GM19099 (cell line): ENCODE results near the gene TPST1.

Experiments
- POLR2A ChIP-seq: IDR thresholded peaks from 3 replicates; pipeline ENCODE4 v1.6.1; 2011; ENCODE audit warnings: low read depth; ENCODE audit not compliant: insufficient read length; ENCODE audit errors: extremely low read depth

Gene TPST1

DNA sequence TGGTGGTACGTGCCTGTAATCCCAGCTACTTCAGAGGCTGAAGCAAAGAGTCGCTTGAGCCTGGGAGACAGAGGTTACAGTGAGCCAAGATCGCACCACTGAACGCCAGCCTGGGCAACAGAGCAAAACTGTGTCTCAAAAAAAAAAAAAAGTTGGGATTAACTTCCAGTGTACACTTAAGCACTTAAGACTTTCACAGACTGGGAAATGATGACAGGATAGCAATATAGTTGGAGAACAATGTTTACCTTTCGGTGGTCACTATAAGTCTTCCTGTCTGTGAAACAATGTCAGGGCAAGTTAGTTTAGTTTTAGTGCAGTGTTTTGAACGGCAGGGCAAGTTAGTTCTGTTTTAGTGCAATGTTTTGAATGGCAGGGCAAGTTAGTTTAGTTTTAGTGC is 130.2 kb downstream of the TPST1 start:
- no peak for TF ChIP-seq POLR2A

GRCh38 chr7:66336760-66337159 is 131.6 kb downstream of the TPST1 start:
- no peak for TF ChIP-seq POLR2A

- TF ChIP-seq POLR2A = no peak
Observed at GRCh38 chr7:66339141-66339540, 134.0 kb downstream of the TPST1 start.

DNA sequence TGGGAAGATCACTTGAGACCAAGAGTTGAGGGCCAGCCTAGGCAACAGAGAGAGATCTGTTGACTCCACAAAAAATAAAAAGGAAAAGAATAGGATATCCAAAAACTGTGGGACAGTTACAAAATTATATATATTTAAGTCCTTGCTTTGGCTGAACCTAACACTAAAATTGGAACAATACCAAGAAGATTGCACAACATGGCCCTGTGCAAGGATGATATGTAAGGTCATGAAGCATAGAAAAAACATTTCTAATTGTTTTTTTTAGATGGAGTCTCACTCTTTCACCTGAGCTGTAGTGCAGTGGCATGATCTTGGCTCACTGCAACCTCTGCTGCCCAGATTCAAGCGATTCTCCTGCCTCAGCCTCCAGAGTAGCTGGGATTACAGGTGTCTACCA is 139.0 kb downstream of the TPST1 start:
- TF ChIP-seq POLR2A = no peak

DNA sequence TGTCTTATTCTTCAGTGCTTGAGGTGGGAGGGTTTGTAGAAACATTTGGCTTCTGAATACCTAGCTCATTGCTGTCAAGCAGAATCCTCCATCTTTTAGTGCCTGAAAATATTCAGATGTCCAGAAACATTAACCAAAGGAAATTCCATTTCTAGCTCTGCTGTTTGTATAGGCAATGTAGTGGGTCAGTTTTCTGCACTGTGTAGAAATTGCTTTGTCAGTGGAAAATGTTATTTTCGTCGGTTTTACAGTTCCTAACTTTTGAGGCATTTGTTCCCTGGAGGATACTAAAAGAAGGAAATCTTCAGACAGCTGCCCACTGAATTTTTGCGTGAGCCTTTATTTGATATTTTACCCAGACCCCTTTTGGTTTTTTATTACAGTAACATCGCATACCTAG is 143.4 kb downstream of the TPST1 start:
- TF ChIP-seq POLR2A = no peak

GRCh38 chr7:66348959-66349358 is 143.8 kb downstream of the TPST1 start:
- TF ChIP-seq POLR2A = no peak

DNA sequence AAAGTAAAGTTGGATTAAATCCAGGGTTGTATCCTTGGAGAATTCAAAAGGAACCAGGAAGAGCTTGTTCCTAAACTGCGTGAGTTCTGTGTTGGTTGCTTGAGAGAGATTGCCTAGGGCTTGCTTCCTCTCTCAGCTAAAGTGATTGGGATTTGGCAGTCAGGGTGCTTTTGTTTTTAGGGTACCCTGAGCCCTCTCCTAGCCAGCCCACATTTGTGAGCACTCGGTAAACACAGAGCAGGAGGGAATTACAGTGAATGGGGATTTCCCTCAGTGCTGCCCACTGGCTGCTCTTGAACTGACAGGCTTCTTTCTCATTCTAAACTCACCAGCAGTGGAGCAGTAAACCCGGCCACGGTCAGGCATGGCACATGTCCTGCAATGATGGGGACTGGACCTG is 146.9 kb downstream of the TPST1 start:
- no peak for TF ChIP-seq POLR2A

- TF ChIP-seq POLR2A = no peak
Observed at GRCh38 chr7:66353547-66353946, 148.4 kb downstream of the TPST1 start.

DNA sequence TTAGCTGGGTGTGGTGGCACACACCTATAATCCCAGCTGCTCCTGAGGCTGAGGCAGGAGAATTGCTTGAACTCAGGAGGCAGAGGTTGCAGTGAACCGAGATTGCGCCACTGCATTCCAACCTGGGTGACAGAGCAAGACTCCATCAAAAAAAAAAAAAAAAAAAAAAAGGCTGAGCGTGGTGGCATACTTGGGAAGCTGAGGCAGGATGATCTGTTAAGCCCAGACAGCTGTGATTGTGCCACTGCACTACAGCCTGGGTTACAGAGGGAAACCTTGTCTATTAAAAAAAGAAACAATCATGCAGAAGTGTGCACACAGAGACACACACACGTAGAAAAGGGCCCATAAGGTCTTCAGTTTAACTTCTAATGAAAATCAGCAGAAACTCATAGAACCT is 150.6 kb downstream of the TPST1 start:
- no peak for TF ChIP-seq POLR2A

DNA sequence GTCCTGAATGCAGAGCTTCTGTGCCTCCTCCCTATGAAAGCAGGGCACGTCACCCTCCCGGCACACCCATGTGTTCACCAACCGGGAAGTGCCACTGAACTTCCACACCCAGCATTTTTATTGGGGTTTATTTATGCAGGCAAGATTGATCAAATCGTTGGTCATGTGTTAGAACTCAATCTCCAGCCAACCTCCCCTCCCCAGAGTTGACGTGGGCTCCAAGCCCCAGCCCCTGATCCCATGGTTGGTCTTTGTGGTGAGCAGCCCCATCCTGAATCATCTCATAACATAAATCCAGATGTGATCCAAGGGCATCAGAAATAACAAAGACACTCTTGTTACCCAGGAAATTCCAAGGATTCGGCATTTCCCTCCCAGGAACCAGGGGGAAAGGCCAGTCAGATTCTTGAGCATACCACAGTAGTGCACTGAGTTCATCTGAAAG is 151.2 kb downstream of the TPST1 start:
- TF ChIP-seq POLR2A = no peak

- TF ChIP-seq POLR2A = no peak
Observed at GRCh38 chr7:66357087-66357486, 152.0 kb downstream of the TPST1 start.

DNA sequence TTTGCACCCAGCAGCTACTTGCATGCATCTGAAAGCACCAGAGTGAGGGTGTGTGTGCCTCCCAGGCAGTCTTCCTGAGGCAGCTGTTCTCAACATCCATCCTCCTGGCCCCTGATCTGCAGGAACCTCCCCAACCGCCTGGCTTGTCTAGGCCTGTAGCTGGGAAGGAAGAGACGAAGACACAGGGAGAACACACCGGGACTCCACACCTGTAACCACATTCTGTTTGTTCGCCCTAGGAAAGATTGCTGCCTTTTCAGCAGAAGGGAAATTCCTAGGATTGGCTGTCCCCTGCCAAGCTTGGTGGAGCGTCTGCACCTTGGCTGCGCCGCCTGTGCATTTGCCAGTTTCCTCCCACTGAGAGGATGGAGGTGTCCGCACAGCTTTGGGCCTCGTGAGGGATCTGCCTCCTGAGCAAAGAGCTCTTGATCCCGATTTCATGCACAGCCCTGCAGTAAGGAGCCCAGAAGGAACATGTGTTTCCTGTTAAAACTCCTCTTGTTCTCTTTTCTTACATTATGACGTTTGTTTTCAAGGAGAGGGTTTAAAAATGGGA is 154.6 kb downstream of the TPST1 start:
- TF ChIP-seq POLR2A = no peak

GRCh38 chr7:66362136-66362535 is 157.0 kb downstream of the TPST1 start:
- TF ChIP-seq POLR2A = no peak

DNA sequence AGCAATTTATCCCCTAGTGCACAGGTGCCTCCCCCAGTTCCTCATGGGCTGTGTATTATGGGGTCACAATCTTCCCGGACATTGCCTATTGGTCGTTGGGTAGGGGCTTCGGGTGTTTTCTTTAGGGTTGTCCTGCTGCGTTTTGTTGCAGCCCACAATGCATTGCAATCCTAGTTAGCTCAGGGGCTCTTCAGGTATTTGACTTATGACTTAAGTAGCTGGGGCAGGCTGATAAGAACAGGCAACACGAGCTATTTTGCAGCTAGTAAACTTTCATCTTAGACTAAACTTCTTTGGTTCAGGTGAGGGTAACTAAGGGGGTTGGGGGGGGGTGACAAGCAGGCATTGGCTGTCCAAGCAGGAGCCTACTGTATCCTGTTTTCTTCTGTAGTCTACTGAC is 158.5 kb downstream of the TPST1 start:
- no peak for TF ChIP-seq POLR2A

DNA sequence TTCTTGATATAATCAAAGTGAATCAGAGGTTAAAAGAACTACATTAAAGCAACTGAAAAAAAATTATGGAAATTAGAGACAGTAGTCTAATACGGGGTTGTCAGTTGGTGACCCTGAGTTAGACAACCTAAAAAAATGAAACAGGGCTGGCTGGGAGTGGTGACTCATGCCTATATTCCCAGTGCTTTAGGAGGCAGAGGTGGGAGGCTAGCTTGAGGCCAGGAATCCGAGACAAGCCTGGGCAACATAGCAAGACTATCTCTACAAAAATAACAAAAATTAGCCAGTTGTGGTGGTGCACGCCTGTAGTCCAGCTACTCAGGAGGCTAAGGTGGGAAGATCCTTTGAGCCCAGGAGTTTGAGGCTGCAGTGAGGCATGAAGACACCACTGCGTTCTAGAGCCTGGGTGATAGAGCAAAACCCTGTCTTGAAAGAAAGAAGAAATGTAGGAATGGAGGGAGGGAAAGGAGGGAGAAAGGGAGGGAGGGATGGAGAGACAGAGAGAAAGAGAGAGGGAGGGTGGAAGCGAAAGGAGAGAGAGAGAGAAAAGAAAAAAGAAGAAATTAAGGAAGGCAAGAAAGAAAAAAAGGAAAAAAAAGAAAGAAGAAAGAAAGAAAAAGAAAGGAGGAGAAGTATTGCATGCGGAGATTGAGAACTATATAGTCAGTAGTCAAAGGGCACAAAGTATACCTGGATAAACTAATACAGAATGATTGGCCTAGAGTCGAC is 166.1 kb downstream of the TPST1 start:
- no peak for TF ChIP-seq POLR2A

DNA sequence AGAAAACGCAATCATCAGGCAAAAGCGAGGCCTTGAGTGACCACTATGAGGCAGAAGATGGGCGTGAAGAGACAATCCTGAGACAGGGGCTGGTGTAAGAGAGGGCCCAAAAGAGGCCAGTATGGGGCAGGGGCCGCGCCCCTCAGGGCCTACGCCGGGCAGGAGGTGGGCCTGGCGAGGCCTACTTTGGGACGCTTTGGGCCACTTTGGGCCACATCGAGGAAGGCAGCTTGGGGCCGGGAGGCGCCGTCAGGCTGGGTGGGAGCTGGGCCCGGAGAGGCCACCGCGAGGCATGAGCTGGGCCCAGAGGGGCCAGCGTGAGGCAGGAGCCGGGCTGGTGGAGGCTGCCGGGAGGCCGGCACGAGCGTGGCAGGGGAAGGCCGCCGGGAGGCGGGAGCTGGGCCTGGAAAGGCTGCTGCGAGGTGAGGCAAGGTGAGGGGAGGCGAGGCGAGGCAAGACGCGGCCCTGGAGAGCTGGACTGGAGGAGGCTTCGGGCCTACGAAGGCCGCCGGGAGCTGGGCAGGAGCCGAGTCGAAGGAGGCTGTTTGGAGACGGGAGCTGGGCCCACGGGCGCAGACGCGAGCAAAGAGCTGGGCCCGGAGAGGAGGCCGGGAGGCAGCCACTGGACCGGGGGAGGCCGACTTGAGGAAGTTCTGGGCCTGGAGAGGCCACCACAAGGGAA is 171.3 kb downstream of the TPST1 start:
- no peak for TF ChIP-seq POLR2A

DNA sequence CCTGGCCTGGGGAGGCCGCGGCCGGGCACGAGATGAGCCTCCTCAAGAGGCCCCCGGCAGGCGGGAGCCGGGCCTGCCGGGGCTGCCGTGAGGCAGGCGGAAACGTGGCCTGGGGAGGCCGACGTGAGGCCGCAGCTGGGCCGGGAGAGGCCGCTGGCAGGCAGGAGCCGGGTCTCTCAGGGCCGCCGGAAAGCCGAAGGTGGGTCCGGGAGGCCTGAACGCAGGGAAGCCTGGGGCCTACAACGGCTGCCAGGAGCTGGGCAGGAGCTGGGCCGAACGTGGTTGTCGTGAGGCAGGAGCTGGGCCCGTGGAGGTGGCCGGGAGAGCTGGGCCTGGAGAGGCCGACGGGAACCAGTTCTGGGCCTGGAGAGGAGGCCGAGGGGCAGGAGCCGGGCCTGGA is 171.9 kb downstream of the TPST1 start:
- no peak for TF ChIP-seq POLR2A

- TF ChIP-seq POLR2A = no peak
Observed at GRCh38 chr7:66377714-66378113, 172.6 kb downstream of the TPST1 start.
